B cell (primary cell): Measurements from ENCODE around the gene CREG1.

Experiments
- CTCF ChIP-seq: fragments of 200-600 bp; IDR thresholded peaks from one replicate; pipeline ENCODE4 v1.8.0; 2022; ENCODE audit warnings: antibody characterized with exemption, mild to moderate bottlenecking
- EZH2 ChIP-seq: IDR thresholded peaks from 2 replicates; pipeline ENCODE4 v1.6.1; 2012; ENCODE audit warnings: borderline replicate concordance, low read depth, mild to moderate bottlenecking, moderate library complexity, low read length; ENCODE audit not compliant: insufficient read depth, poor library complexity, severe bottlenecking

DNA sequence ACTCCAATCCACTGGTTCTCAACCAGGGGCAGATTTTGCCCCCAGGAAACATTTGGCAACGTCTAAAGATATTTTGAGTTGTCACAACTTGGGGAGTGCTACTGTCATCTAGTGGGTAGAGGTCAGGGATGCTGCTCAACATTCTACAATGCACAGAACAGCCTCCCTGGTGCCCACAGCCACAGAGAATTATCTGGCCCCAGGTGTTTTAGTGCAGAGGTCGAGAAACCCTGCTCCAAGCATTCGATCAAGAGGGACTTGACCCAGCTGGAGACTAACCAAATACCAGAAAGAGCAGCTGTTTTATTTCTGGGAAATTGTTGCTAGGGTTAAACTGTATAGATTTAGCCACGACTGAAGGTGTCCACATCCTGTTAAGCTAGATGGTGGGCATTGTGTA, 54.5 kb downstream of the CREG1 start:
- TF ChIP-seq CTCF = no peak
- no peak for TF ChIP-seq EZH2
